ENCODE data around the gene BCAP29. TPM values are rescaled to one million over a fixed set of nuclear protein-coding genes. Genes with fewer than 3 reads are reported as not detected.

The BCAP29 gene
- total and polyA plus RNA-seq, 3 donors from 2014 or later = 114 to 134 (median 121) TPM

DNA sequence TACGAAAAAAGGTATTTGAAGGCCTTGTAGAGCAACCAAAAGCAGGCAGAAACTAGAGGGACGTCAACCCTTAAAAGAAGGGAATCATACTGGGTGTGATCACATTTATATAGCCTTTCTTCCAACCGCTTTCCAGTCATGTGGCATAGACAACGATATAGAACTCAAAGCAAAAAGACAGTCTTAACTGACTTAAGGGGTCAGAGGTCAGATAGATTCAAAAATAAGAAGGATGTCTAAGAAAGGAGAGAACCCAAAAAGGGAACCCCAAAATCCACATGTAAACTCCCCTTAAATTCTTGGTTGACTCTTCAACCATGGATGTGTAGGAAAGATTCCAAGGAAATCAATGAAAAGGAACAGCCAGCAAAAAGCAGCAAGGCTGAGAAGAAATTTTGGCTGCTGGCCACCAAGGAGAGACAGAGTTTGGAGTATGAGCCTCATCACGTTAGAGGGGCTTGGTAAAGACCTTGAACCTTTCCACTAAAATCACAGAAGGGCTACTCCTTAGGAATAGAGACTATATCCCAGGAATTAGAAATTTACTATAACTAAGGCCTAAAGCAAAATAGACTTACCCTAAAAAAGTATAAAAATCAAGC is 8.6 kb downstream of the BCAP29 start:
- WGBS, 2 donors = 80% methylated on average over 5 of the region's 5 CpGs
- no peak overlapping the region for H3K27ac ChIP-seq
- intact Hi-C loops (cut with DNase I; ENCODE audit: low total_unique reads) = no loop called here
- H3K9me3 ChIP-seq = no peaks in the 10 kb centered on the region
- DNase-seq = no peak
- no peaks in the 10 kb centered on the region for H3K27me3 ChIP-seq
- H3K4me3 ChIP-seq = no peak overlapping the region
- no peaks in the 10 kb centered on the region for H3K4me1 ChIP-seq
- H3K36me3 ChIP-seq (ENCODE audit: low read depth, missing control alignments) = no peaks in the 10 kb centered on the region
- TF ChIP-seq POLR2A (IDR thresholded peaks at IDR 0.05) (no peak), CTCF (IDR thresholded peaks at IDR 0.05) (no peak)

GRCh38 chr7:107591421-107591820 is 11.4 kb downstream of the BCAP29 start:
- Histone ChIP-seq H3K27me3 (no peaks in the 10 kb centered on the region), H3K4me1 (peaks cover 5% of the 10 kb centered on the region), H3K27ac (no peak overlapping the region), H3K9me3 (no peaks in the 10 kb centered on the region), H3K36me3 (ENCODE audit: low read depth, missing control alignments) (no peaks in the 10 kb centered on the region), H3K4me3 (no peak overlapping the region)
- TF ChIP-seq CTCF (IDR thresholded peaks at IDR 0.05) (no peak), POLR2A (IDR thresholded peaks at IDR 0.05) (no peak)
- DNase-seq = no peak
- WGBS, 2 donors = 58 to 66% methylated on average over 3 of the region's 3 CpGs
- intact Hi-C loops (cut with DNase I; ENCODE audit: low total_unique reads) = no loop called here

- no peaks in the 10 kb centered on the region for H3K9me3 ChIP-seq
- H3K4me3 ChIP-seq = no peak overlapping the region
- H3K27ac ChIP-seq = no peak overlapping the region
- TF ChIP-seq CTCF (IDR thresholded peaks at IDR 0.05) = no peak
- no peak for TF ChIP-seq POLR2A (IDR thresholded peaks at IDR 0.05)
- 93 to 95% methylated on average over 5 of the region's 5 CpGs for WGBS, 2 donors
- H3K27me3 ChIP-seq = no peaks in the 10 kb centered on the region
- no peaks in the 10 kb centered on the region for H3K36me3 ChIP-seq (ENCODE audit: low read depth, missing control alignments)
- H3K4me1 ChIP-seq = peaks cover 5% of the 10 kb centered on the region
- DNase-seq = no peak
- intact Hi-C loops (cut with DNase I; ENCODE audit: low total_unique reads) = no loop called here
Observed at GRCh38 chr7:107592361-107593024, 12.4 kb downstream of the BCAP29 start.

DNA sequence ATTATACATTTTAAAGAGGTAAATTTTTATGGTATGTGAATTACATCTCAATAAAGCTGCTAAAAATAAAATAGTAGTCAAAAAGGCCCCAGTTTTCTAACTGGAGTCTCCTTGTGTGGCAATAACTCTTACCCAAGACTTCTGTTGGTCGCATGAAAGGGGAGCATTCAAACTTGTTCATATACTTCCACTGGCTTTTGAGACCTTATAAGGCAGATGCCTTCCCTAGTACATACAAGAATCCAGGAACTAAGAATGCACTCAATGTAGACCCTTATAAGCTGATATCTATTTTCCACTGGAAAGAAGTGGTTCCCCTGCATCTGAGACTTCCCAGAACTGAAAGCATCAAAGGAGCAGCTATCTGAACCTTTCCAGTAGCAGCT is 13.0 kb downstream of the BCAP29 start:
- Histone ChIP-seq H3K4me3 (no peak overlapping the region), H3K4me1 (peaks cover 5% of the 10 kb centered on the region), H3K9me3 (no peaks in the 10 kb centered on the region), H3K36me3 (ENCODE audit: low read depth, missing control alignments) (no peaks in the 10 kb centered on the region), H3K27me3 (no peaks in the 10 kb centered on the region), H3K27ac (no peak overlapping the region)
- 76 to 87% methylated on average over 1 of the region's 1 CpG for WGBS, 2 donors
- intact Hi-C loops (cut with DNase I; ENCODE audit: low total_unique reads) = no loop called here
- TF ChIP-seq CTCF (IDR thresholded peaks at IDR 0.05) = no peak
- no peak for TF ChIP-seq POLR2A (IDR thresholded peaks at IDR 0.05)
- no peak for DNase-seq

All from testis (tissue), 3 donors.